MCF 10A (cell line): ENCODE measurements around the gene KDM2A. TPM values are rescaled to one million over a fixed set of nuclear protein-coding genes. Genes with fewer than 3 reads are reported as not detected.

Experiments used
- BruUV-seq: library from RNA; stranded (reverse); fragments of 400-500 nt; replicated peaks from 2 replicates; lab custom pipeline; 2021; lab: Mats Ljungman, UMichigan
- CTCF ChIA-PET: fragments of 300-600 bp; sonication (Branson Sonifier 250); formaldehyde crosslinking; extraction: SDS; loops from one replicate; lab custom pipeline; 2021; ENCODE audit warnings: antibody characterized with exemption, inconsistent platforms; lab: Yijun Ruan, JAX
- POLR2A ChIA-PET: fragments of 300-600, 350-650 bp; sonication (Branson Sonifier 250); formaldehyde crosslinking; extraction: SDS; loops from one replicate; lab custom pipeline; 2020; ENCODE audit warnings: antibody characterized with exemption, inconsistent platforms; lab: Yijun Ruan, JAX
- DNase-seq: peaks from one replicate; pipeline ENCODE4 v3.0.0-alpha.2; 2018; ENCODE audit not compliant: unreplicated experiment
- H3K27ac Mint-ChIP-seq: one replicate; pipeline ENCODE4 v1.8.0; 2022; ENCODE audit warnings: mild to moderate bottlenecking, low read depth, mixed read lengths; ENCODE audit not compliant: unreplicated experiment
- H3K27me3 Mint-ChIP-seq: one replicate; pipeline ENCODE4 v1.8.0; 2022; ENCODE audit warnings: mixed read lengths; ENCODE audit not compliant: insufficient read depth, unreplicated experiment
- H3K36me3 Mint-ChIP-seq: one replicate; pipeline ENCODE4 v1.8.0; 2022; ENCODE audit warnings: mild to moderate bottlenecking, moderate library complexity, mixed read lengths; ENCODE audit not compliant: insufficient read depth, unreplicated experiment
- H3K4me1 Mint-ChIP-seq: one replicate; pipeline ENCODE4 v1.8.0; 2022; ENCODE audit warnings: mixed read lengths; ENCODE audit not compliant: insufficient read depth, unreplicated experiment
- H3K4me3 Mint-ChIP-seq: one replicate; pipeline ENCODE4 v1.8.0; 2022; ENCODE audit warnings: mild to moderate bottlenecking, moderate library complexity, mixed read lengths; ENCODE audit not compliant: unreplicated experiment
- H3K9me3 Mint-ChIP-seq: one replicate; pipeline ENCODE4 v1.8.0; 2022; ENCODE audit warnings: mixed read lengths; ENCODE audit not compliant: unreplicated experiment
- CTCF ChIP-seq: fragments of 200-600 bp; IDR thresholded peaks from one replicate; pipeline ENCODE4 v1.8.0; 2022; ENCODE audit warnings: antibody characterized with exemption, mild to moderate bottlenecking; ENCODE audit not compliant: unreplicated experiment
- intact Hi-C: fragments of 100-400 bp; cut with micrococcal nuclease; formaldehyde crosslinking; loops from 2 replicates; pipeline ENCODE4 v1.14.1; 2022
- total RNA-seq: library from RNA; stranded (reverse); gene quantifications from 2 replicates; pipeline ENCODE4 v1.2.3, GENCODE V29; 2022

KDM2A gene
- total RNA-seq, 1 experiment from 2014 or later: 63.8 TPM

GRCh38 chr11:67083786-67084366 is 35.2 kb upstream of the KDM2A start:
- no peak for TF ChIP-seq CTCF
- no TSS peak for BruUV-seq
- no peak for DNase-seq
- H3K27ac Mint-ChIP-seq: no peak overlapping the region
- POLR2A ChIA-PET: interaction anchor here (0.6 to 0.7 kb wide), 2 partner anchors 122 to 180 kb away, joined by 3 read pairs; no protein-coding TSS in a partner anchor
- intact Hi-C loops: no loop called here
- peaks cover 24% of the 10 kb centered on the region for H3K4me1 Mint-ChIP-seq
- peaks cover under 1% of the 10 kb centered on the region for H3K36me3 Mint-ChIP-seq
- no peaks in the 10 kb centered on the region for H3K9me3 Mint-ChIP-seq
- no peak overlapping the region for H3K4me3 Mint-ChIP-seq
- H3K27me3 Mint-ChIP-seq: no peaks in the 10 kb centered on the region
- CTCF ChIA-PET: interaction anchor here (0.6 to 1.2 kb wide), 5 partner anchors 30 to 178 kb away, joined by 3 to 5 read pairs (median 3); no protein-coding TSS in a partner anchor

GRCh38 chr11:67085617-67086016 is 33.4 kb upstream of the KDM2A start:
- H3K4me3 Mint-ChIP-seq: no peak overlapping the region
- BruUV-seq: no TSS peak
- no peaks in the 10 kb centered on the region for H3K9me3 Mint-ChIP-seq
- H3K36me3 Mint-ChIP-seq: peaks cover 1% of the 10 kb centered on the region
- ChIA-PET CTCF (no interaction called here), POLR2A (interaction anchor here (0.6 kb wide), 1 partner anchor 23 kb away, joined by 3 read pairs; no protein-coding TSS in a partner anchor)
- H3K4me1 Mint-ChIP-seq: peaks cover 19% of the 10 kb centered on the region
- DNase-seq: no peak
- H3K27me3 Mint-ChIP-seq: no peaks in the 10 kb centered on the region
- intact Hi-C loops: no loop called here
- H3K27ac Mint-ChIP-seq: no peak overlapping the region
- TF ChIP-seq CTCF: no peak

GRCh38 chr11:67090717-67091116 is 28.3 kb upstream of the KDM2A start:
- POLR2A ChIA-PET: no interaction called here
- H3K4me3 Mint-ChIP-seq: no peak overlapping the region
- CTCF ChIA-PET: interaction anchor here (0.5 to 0.7 kb wide), 2 partner anchors 16 to 291 kb away, joined by 3 read pairs; no protein-coding TSS in a partner anchor

GRCh38 chr11:67095214-67095507 is 23.9 kb upstream of the KDM2A start:
- DNase-seq: no peak
- Mint-ChIP-seq H3K36me3 (peaks cover 5% of the 10 kb centered on the region), H3K27me3 (no peaks in the 10 kb centered on the region), H3K9me3 (no peaks in the 10 kb centered on the region), H3K27ac (no peak overlapping the region), H3K4me3 (no peak overlapping the region), H3K4me1 (peaks cover 5% of the 10 kb centered on the region)
- intact Hi-C loops: no loop called here
- no TSS peak for BruUV-seq
- POLR2A ChIA-PET: interaction anchor here (0.5 to 1.2 kb wide), 3 partner anchors 10 to 221 kb away, joined by 3 to 5 read pairs (median 4); no protein-coding TSS in a partner anchor
- CTCF ChIA-PET: interaction anchor here (0.6 kb wide), 1 partner anchor 16 kb away, joined by 5 read pairs; no protein-coding TSS in a partner anchor
- TF ChIP-seq CTCF: no peak

More at GRCh38 chr11:67090717-67091116, 28.3 kb upstream of the KDM2A start:
- no peak overlapping the region for H3K27ac Mint-ChIP-seq
- no TSS peak for BruUV-seq
- no peak for DNase-seq
- peaks cover 5% of the 10 kb centered on the region for H3K36me3 Mint-ChIP-seq
- no peaks in the 10 kb centered on the region for H3K9me3 Mint-ChIP-seq
- H3K27me3 Mint-ChIP-seq: no peaks in the 10 kb centered on the region
- TF ChIP-seq CTCF: no peak
- H3K4me1 Mint-ChIP-seq: no peaks in the 10 kb centered on the region
- intact Hi-C loops: no loop called here
